PFSK-1 (cell line): ENCODE results near the gene DEGS2.

Source experiments
- POLR2AphosphoS5 ChIP-seq: IDR thresholded peaks from 2 replicates; pipeline ENCODE4 v1.6.1; 2012; ENCODE audit warnings: low read depth, mild to moderate bottlenecking, control low read depth, low read length, moderate library complexity
- REST ChIP-seq, 2 experiments: IDR thresholded peaks; 2 replicates each; pipeline versions ENCODE4 v1.6.1 to v1.8.0; 2011 to 2012; ENCODE audit warnings: low read depth in 2 of 2, low read length in 2 of 2, control low read depth in 1 of 2, inconsistent platforms in 1 of 2, mild to moderate bottlenecking in 1 of 2, moderate library complexity in 1 of 2; ENCODE audit not compliant: insufficient read depth in 1 of 2
- SIN3A ChIP-seq: IDR thresholded peaks from 2 replicates; pipeline ENCODE4 v1.6.1; 2012; ENCODE audit warnings: mild to moderate bottlenecking, low read length, moderate library complexity, borderline replicate concordance; ENCODE audit not compliant: insufficient read depth

GRCh38 chr14:100115236-100115635 is 44.2 kb downstream of the DEGS2 start:
- TF ChIP-seq SIN3A (no peak), REST (IDR thresholded peaks at IDR 0.05; ENCODE audit: insufficient read depth in 1 of 2, low read depth in 2 of 2, low read length in 2 of 2) (no peak), POLR2AphosphoS5 (no peak)
